SK-MEL-5 (cell line): ENCODE measurements around the gene TMEM244. TPM values are rescaled to one million over a fixed set of nuclear protein-coding genes. Genes with fewer than 3 reads are reported as not detected.
"Not testable (repeated sequence)": the region's sequence is repeated elsewhere in the genome, so short reads cannot be mapped to it uniquely, and the experiment has no call there.

ENCODE experiments used
- DNase-seq: peaks from one replicate; pipeline ENCODE4 v3.0.0-alpha.2; 2016; ENCODE audit warnings: low read depth, low spot score
- in situ Hi-C: cut with HindIII; loops from 2 replicates; pipeline ENCODE4 v1.10.0; 2016; ENCODE audit warnings: low sequenced_read_pairs, high pct_unique_total_duplicates, low pct_unique_long_range_greater_than_20kb
- polyA plus RNA-seq, 2 experiments: library from polyadenylated mRNA; depleted of rRNA; stranded (reverse); fragments of >200 nt; gene quantifications; 2 replicates each; pipeline ENCODE4 v1.2.3, GENCODE V29; 2015
- total RNA-seq: library from RNA; depleted of rRNA; stranded (reverse); fragments of >200 nt; shearing (Covaris generic); gene quantifications from 2 replicates; pipeline ENCODE4 v1.2.3, GENCODE V29; 2014; rRNA removed

TMEM244 gene, protein sequence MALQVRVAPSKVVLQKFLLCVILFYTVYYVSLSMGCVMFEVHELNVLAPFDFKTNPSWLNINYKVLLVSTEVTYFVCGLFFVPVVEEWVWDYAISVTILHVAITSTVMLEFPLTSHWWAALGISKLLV
- not detected in 2 replicates for total RNA-seq
- not detected in 2 replicates for polyA plus RNA-seq (2015; cell fraction: cytosol; rRNA removed)
- polyA plus RNA-seq (2015; cell fraction: nucleus; rRNA removed) = not detected in 2 replicates

DNA sequence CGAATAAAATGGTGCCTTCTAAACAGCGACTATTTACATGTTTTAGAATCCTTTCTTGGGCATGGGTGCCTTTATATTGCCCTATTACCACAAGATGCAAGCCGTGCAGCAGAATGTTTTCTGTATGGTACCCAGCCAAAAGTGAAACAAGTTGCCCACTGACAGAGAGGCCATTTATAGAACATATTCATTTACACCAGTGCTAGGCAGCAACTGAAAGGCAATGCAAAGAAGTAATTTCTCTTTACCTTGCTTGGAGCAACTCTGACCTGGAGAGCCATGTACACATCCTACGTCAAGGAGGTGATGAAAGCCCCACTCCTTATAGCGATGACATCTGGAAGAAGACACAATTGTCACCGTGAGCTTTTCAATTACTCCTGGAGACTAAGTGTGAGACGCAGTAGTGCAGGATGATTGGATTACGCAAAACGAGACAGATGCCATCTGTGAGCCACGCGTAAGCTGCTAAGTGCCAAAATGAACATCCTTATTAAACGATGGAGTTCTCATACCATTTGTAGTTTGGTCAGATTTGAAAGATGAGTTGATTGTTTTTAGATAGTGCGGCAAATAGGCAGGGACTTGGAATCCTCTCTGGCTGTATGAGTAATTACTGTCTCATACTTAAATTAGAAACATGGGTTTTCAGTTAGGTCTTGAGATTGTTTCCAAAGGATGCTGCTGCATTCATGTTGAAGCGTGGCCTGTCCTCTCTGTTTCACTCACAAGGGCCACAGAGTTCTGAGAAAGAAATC lies at the start of gene TMEM244:
TSS of gene TMEM244 (minus strand) at position 408 of the 758 bp plus-strand sequence. CDS start at position 281, 127 bp downstream.
- DNase-seq = no peak
- in situ Hi-C loops = no loop called here

DNA sequence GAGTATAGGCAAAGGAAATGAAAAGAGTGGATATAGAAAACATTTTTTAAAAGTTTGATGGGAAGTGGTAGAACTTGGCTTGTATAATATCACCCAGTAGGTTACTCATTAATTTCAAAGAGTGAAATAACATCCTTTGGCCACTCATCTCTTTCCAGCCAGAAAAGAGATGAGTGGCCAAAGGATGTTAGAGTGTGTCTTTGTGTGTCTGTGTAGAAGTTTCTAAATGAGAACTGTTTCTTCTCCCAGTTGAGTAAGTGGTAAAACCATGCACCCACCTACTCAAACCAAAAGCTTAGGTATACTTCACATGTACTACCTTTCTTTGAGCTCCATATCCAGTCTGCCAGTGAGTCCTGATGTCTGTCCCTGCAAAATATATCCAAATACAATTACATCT lies 47.7 kb upstream of the TMEM244 start:
- DNase-seq = no peak
- in situ Hi-C loops = no loop called here

DNA sequence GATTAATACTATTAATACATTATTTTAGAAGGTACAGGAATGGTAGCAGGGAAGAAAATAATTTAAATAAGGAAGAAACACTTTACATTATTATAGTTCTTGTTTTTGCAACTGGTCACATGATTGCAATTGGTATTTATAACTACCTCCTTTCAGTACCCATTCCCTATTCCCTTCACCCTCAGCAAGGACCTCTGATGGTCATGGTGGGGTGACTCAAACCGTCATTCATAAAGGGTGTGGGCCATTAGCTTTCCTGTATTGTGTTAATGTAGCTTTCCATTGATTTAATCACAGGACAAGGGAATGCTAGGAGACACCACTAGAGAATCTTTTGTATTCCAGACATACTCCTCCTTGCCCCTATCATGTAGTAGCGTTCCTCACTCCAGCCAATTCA lies 47.2 kb upstream of the TMEM244 start:
- in situ Hi-C loops = no loop called here
- no peak for DNase-seq

DNA sequence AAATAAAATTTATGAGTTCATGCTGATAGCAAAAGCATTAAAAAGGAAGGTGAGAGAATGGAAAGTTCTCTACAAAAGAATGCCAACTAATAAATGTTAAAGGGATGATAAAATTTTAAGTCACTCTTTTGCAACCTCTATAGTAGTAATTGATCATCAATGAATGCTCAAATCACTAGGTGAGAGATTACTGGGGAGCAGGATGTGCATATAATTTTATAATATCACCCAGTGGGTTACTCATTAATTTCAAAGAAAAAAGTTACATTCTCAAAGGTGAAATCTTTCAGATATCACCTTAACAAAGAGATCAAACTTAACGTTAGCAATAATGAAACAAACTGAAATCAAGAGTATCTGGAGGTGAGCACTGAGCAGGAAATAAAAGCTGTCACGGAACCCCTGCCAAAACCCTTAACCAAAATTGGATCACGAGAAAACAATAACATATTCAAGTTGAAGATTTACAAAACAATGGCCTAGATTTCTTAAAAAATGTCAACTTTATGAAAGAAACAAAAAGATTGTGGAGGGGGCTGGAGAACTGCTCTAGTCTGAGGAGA lies 45.5 kb upstream of the TMEM244 start:
- in situ Hi-C loops = no loop called here
- DNase-seq = no peak

DNA sequence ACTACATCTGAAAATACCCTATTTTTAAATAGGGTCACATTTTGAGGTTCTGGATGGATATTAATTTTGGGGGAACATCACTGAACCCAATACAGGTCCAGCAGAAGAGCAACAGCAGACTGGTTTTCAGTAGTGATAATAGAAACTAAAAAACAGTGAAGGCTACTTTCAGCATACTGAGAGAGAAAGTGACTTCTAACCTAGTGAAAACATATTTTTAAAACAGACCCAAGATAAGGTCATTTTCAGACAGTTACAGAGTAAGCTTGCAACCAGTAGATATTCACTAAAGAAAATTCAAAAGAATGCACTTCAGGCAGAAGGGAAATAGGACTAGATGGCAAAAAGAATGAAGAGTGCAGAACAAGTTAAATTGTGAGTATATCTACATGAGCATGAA lies 42.0 kb upstream of the TMEM244 start:
- in situ Hi-C loops = no loop called here
- DNase-seq = no peak

DNA sequence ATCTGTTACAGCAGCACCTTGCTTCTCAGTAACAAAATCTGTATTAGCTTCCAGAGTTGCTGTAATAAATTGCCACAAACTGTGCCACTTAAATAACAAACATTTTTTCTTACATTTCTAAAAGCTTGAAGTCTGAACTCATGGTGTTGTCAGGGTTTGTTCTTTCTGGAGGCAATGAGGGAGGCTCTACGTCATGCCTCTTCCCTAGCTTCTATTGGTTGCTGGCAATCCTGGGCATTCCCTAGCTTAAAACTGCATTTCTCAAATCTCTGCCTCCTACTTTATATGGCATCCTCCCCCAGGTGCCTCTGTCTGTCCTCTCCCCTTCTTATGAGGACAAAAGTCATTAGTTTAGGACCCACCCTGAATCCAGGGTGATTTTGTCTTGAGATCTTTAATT lies 41.6 kb upstream of the TMEM244 start:
- in situ Hi-C loops = no loop called here
- DNase-seq = no peak

DNA sequence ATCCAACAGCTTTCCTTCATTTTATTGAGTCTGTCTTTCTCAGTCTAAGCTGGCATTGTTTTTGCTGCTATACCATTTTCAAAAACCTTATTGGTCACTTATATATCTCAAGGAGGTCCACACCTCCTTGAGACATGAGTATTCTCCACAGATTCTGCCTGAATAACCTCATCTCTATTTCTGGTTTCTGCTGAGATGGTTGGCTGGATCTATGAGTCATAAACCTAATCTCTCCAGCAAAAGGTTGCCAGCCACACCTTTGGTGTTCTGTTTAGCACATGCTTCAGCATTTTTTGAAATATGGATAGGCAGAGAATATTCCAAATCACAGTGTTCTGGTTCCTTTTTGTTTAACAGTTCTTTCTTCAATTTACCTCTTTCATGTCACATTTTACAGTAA lies 40.8 kb upstream of the TMEM244 start:
- no peak for DNase-seq
- in situ Hi-C loops = no loop called here

DNA sequence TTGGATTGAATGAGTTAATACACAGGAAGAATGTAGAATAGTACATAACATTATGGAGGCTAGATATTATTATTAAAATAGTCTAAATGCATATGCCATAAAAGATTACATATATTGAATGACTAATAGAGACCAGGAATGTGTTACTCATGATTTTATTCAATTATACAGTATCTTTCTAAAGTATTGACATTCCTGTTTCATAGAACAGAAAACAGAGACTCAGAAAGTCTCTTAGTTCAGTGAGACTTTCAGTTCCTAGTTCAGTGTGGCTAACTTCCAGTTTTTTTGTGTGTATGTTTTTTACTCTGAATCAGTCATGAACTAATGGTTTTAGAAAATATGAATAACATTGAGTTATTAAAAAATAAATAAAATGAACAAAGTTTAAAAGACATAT lies 34.6 kb upstream of the TMEM244 start:
- no peak for DNase-seq
- in situ Hi-C loops = no loop called here

DNA sequence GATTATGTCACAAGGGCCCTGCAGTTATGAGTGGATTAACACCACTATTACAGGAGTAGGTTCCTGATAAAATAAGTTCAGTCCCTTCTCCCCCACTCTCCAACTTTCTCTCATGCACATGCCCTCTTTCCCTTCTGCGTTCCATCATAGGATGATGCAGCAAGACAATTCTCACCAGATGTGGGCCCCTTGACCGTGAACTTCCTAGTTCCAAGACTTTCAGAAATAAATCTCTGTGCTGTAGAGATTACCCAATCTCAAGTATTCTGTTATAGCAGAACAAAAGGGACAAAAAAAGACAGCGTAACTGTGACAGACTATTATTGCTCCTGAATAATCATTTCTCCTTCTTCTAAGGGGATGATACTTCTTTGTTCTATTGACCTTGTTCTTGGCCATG lies 33.8 kb upstream of the TMEM244 start:
- no peak for DNase-seq
- in situ Hi-C loops = no loop called here

DNA sequence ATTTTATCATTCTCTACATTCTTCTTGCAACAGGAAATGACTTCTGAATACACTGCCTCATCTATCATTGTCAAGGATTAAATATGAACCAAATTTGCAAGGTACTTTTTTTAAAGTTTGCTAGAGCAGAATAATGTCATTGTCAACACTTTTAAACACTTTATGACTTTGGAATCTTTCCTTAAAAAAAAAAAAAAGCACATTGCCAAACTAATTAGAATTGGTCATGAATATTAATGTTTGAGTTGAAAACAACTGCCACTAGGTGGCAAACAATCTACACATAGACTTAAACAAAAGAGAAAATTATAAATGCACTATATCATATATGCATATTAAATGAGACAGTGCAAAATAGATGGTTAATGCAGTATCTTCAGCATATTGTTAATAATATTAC lies 32.5 kb upstream of the TMEM244 start:
- in situ Hi-C loops = no loop called here
- DNase-seq = peak; percentile 49

DNA sequence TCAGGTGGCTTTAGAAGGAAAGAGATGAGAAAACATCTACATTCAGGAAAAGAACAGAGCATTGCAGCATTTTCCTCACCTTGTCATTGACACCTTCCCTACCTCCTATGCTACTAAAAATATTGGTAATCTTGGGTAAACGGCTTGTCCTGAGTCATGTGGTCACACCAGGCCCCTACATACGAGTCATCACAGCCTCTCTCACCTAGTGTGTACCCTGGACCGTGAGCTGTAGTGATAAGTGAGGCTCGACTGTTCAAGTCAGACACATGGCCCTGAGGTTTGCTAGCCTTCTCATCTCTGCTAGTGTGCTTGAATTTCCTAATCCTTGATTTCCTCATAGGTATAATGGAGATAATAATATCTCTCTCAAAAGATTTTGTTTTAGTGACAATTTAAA lies 29.6 kb upstream of the TMEM244 start:
- DNase-seq = no peak
- in situ Hi-C loops = no loop called here

DNA sequence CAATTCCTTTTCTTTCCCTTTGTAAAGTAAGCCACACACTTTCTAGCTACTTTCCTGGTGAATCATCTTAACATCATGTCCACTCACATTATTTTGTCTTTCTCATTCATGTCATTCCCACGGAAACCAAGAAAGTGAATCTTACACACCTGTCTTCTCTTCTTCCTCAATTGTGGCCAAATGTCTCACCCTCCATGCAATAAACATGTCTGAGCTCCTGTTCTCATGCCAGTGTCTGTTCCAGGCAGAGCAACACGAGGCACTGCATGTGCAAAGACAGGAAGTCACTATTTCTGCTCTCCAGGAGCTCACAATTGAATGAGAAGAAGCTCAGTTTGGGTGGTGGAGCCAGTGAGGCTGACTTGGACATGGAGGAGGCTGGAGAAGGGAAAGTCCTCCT lies 29.0 kb upstream of the TMEM244 start:
- DNase-seq = no peak
- in situ Hi-C loops = no loop called here

DNA sequence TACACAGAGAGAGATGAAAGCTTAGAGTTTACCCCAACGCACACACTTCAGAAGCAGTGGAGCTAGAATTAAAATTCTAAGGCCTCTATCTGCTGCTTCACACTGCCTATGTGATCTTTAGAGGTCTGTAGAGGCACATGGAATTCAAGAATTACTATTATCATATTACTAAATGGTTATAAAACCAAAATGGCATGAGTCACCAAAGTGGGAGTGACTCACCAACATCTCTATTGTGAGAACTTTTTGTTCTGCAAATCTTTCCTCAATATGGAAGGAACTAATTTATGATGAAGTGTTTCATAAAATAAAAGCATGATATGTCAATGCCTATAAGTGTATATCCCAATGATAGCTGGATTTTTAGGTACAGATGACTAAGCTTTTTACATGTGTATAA lies 28.5 kb upstream of the TMEM244 start:
- in situ Hi-C loops = no loop called here
- no peak for DNase-seq

DNA sequence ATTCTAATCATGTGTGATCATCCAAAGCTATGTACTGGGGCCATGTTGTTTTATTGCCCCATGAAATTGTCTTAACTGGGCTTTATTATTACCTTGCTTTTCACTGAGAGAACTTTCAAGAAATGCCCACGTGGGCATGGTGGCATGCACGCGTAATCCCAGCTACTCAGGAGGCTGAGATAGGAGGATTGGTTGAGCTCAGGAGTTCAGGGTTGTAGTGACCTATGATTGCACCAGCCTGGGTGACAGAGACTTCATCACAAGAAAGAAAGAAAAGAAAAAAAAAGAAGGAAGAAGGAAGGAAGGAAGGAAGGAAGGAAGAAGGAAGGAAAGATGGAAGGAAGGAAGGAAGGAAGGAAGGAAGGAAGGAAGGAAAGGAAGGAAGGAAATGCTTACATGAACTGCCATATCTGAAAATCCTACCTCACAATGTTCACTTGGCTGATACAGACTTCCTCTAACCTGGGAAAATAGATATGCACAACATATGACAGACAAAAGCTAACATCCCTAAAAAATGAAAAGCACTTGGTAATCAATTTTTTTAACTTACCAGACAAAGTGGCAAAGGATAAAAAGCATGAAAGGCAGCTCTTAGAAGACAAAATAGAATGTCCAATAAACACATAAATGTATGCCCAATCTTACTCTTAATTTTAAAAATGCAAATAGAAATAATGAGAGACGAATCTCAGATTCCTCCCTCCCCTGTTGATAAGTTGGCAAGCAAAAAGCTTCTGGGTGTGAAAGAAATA lies 25.5 kb upstream of the TMEM244 start:
- in situ Hi-C loops = no loop called here
- DNase-seq = no peak

DNA sequence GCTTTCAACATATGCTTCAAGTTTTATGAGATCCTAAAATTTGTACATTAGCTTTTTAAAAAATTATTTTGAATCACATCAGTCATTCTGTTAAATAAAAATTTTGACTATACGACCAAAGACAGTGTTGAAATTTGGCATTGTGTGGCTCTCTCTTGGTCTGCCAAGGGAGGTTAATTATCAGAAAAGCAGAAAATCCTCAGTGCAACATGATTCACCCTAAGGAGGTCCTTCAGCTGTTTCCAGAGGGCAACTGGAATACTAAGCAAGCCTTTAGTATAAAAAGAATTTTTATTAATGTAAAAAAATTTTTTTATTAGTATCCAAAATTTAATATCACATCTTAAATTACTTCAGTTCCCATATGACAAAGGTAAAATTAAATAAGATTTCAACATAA lies 23.1 kb upstream of the TMEM244 start:
- DNase-seq = no peak
- in situ Hi-C loops = no loop called here

DNA sequence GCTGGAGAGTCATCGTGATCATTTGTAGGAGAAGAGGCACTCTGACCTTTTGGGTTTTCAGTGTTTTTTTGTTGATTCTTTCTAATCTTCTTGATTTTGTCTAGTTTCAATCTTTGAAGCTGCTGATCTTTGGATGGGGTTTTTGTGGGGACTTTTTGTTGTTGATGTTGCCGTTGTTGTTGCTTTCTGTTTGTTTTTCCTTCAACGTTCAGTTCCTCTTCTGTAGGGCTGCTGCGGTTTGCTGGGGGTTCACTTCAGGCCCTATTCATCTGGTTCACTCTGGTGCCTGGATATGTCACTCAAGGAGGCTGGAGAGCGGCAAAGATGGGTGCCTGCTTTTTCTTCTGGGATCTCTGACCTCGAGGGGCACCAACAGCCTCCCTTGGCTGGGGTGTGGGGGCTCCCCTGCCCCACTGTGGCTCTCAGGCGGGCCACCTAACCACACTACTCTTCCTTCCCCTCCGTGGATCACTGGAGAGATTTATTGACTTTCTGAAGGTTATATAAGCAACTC lies 21.5 kb upstream of the TMEM244 start:
- DNase-seq = no peak
- in situ Hi-C loops = no loop called here

DNA sequence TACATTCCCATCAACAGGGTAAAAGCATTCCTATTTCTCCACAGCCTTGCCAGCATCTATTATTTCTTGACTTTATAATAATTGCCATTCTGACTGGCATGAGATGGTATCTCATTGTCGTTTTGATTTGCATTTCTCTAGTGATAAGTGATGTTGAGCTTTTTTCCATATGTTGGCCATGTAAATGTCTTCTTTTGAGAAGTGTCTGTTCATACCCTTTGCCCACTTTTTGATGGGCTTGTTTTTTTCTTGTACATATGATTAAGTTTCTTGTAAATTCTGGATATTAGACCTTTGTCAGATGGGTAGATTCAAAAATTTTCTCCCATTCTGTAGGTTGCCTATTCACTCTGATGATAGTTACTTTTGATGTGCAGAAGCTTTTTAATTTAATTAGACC lies 16.8 kb upstream of the TMEM244 start:
- DNase-seq, in situ Hi-C loops: not testable (repeated sequence)
